Smooth muscle cell (in vitro differentiated cells): ENCODE data around the gene SLC1A7. TPM values are rescaled to one million over a fixed set of nuclear protein-coding genes. Genes with fewer than 3 reads are reported as not detected.

ENCODE experiments used
- DNase-seq: peaks from one replicate; lab custom pipeline; 2025; ENCODE audit not compliant: unreplicated experiment; lab: John Stamatoyannopoulos, UW
- H2AFZ ChIP-seq: fragments of 200-600 bp; sonication (generic); 2 replicates; pipeline ENCODE4 v1.6.0; 2016; ENCODE audit warnings: antibody characterized with exemption, low read depth, mild to moderate bottlenecking
- H3F3A ChIP-seq: fragments of 200-600 bp; sonication (generic); 2 replicates; pipeline ENCODE4 v1.6.0; 2017; ENCODE audit warnings: antibody characterized with exemption, low read depth
- H3K27ac ChIP-seq: fragments of 200-600 bp; sonication (generic); 2 replicates; pipeline ENCODE4 v1.5.1; 2016; ENCODE audit warnings: low read depth, mild to moderate bottlenecking
- H3K27me3 ChIP-seq: fragments of 200-600 bp; sonication (generic); 2 replicates; pipeline ENCODE4 v1.6.1; 2016; ENCODE audit warnings: low read depth, mild to moderate bottlenecking
- H3K36me3 ChIP-seq: fragments of 200-600 bp; sonication (generic); 2 replicates; pipeline ENCODE4 v1.5.1; 2016; ENCODE audit warnings: low read depth
- H3K4me1 ChIP-seq: fragments of 200-600 bp; sonication (generic); 2 replicates; pipeline ENCODE4 v1.5.1; 2016; ENCODE audit warnings: low read depth
- H3K4me2 ChIP-seq: fragments of 200-600 bp; sonication (generic); 2 replicates; pipeline ENCODE4 v1.6.0; 2016; ENCODE audit warnings: mild to moderate bottlenecking
- H3K4me3 ChIP-seq: fragments of 200-600 bp; sonication (generic); 2 replicates; pipeline ENCODE4 v1.5.1; 2016; ENCODE audit warnings: mild to moderate bottlenecking
- H3K79me2 ChIP-seq: fragments of 200-600 bp; sonication (generic); 2 replicates; pipeline ENCODE4 v1.6.0; 2016; ENCODE audit warnings: low read depth, mild to moderate bottlenecking
- H3K9ac ChIP-seq: fragments of 200-600 bp; sonication (generic); 2 replicates; pipeline ENCODE4 v1.6.0; 2016; ENCODE audit warnings: low read depth
- H3K9me3 ChIP-seq: fragments of 200-600 bp; sonication (generic); replicated peaks from 2 replicates; pipeline ENCODE4 v1.5.1; 2016; ENCODE audit warnings: low read depth
- H4K20me1 ChIP-seq: fragments of 200-600 bp; sonication (generic); 2 replicates; pipeline ENCODE4 v1.6.0; 2016; ENCODE audit warnings: low read depth
- CTCF ChIP-seq: fragments of 200-600 bp; sonication (generic); IDR thresholded peaks from 2 replicates; pipeline ENCODE4 v1.5.1; 2017; ENCODE audit warnings: borderline replicate concordance, mild to moderate bottlenecking, antibody characterized with exemption; ENCODE audit not compliant: insufficient read depth, poor library complexity, severe bottlenecking
- WGBS: methylation state at CpG from one replicate; pipeline ENCODE4 v1.1.7; 2016; ENCODE audit warnings: low lambda C conversion rate; 5-methylcytosine and 5-hydroxymethylcytosine counted together
- polyA plus RNA-seq: library from polyadenylated mRNA; unstranded; fragments of >200 nt; fragmentation: Nextera tagmentation; extraction: Ambion mirVana; gene quantifications from 2 replicates; pipeline ENCODE4 v1.2.1, GENCODE V29; 2016
- total RNA-seq: library from RNA; depleted of rRNA; stranded (reverse); fragments of >200 nt; gene quantifications from 2 replicates; pipeline ENCODE4 v1.2.3, GENCODE V29; 2014

Gene SLC1A7
- total and polyA plus RNA-seq, 2 experiments from 2014 or later = 0.05 TPM; not detected in 1

- no peaks in the 10 kb centered on the region for H3K9me3 ChIP-seq
- no peaks in the 10 kb centered on the region for H3K4me1 ChIP-seq
- H3K79me2 ChIP-seq = no peaks in the 10 kb centered on the region
- no peaks in the 10 kb centered on the region for H4K20me1 ChIP-seq
- H3K9ac ChIP-seq = no peak overlapping the region
- no peak for DNase-seq
- H3K27ac ChIP-seq = no peak overlapping the region
- H3K27me3 ChIP-seq = peaks cover 3% of the 10 kb centered on the region
- 91% methylated on average over 17 of the region's 17 CpGs for WGBS
- no peak overlapping the region for H2AFZ ChIP-seq
- H3K4me3 ChIP-seq = no peak overlapping the region
- H3K36me3 ChIP-seq = no peaks in the 10 kb centered on the region
- TF ChIP-seq CTCF = no peak
- no peaks in the 10 kb centered on the region for H3F3A ChIP-seq
- no peak overlapping the region for H3K4me2 ChIP-seq
Observed at GRCh38 chr1:53071167-53071865, 71.1 kb downstream of the SLC1A7 start.

GRCh38 chr1:53070621-53071020, 71.8 kb downstream of the SLC1A7 start:
- WGBS = 96% methylated on average over 12 of the region's 12 CpGs
- Histone ChIP-seq H3K4me2 (no peak overlapping the region), H3K79me2 (no peaks in the 10 kb centered on the region), H3K27ac (no peak overlapping the region), H3K27me3 (peaks cover 4% of the 10 kb centered on the region), H3F3A (no peaks in the 10 kb centered on the region), H3K36me3 (no peaks in the 10 kb centered on the region), H3K4me3 (no peak overlapping the region), H3K9me3 (no peaks in the 10 kb centered on the region), H2AFZ (no peak overlapping the region), H3K4me1 (no peaks in the 10 kb centered on the region), H4K20me1 (no peaks in the 10 kb centered on the region), H3K9ac (no peak overlapping the region)
- TF ChIP-seq CTCF = no peak
- no peak for DNase-seq

- Histone ChIP-seq H4K20me1 (no peaks in the 10 kb centered on the region), H3K27ac (no peak overlapping the region), H3K4me2 (no peak overlapping the region), H3F3A (no peaks in the 10 kb centered on the region), H3K9me3 (no peaks in the 10 kb centered on the region), H3K36me3 (no peaks in the 10 kb centered on the region), H3K4me1 (no peaks in the 10 kb centered on the region), H3K9ac (no peak overlapping the region), H2AFZ (no peak overlapping the region), H3K79me2 (no peaks in the 10 kb centered on the region), H3K4me3 (no peak overlapping the region), H3K27me3 (peaks cover 13% of the 10 kb centered on the region)
- TF ChIP-seq CTCF = no peak
- WGBS = 93% methylated on average over 30 of the region's 31 CpGs
- no peak for DNase-seq
Observed at GRCh38 chr1:53069663-53070327, 72.6 kb downstream of the SLC1A7 start.
